COLO829 (cell line): Measurements from ENCODE around the gene ZBTB7C.

Experiments
- DNase-seq: peaks from one replicate; pipeline ENCODE4 v3.0.0; 2012; ENCODE audit warnings: low spot score

The ZBTB7C gene

DNA sequence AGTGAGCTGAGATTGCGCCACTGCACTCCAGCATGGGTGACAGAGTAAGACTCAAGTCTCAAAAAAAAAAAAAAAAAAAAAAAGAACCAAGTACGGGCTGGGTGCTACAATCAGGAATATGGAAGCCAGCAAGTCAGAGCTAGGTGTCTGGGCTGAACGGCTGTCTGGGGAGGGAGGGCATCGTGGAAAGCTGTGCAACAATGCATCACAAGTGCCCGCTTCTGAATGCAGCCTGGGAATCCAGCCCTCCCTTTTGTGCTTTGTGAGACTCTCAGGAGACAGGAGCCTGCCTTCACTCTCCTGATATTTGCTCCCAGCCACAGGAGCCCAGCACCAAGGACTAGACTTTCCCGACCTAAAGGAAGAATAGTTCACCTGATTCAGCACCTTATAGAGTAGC lies 353.8 kb downstream of the ZBTB7C start:
- DNase-seq = no peak

- no peak for DNase-seq
Observed at GRCh38 chr18:48053881-48054816, 355.0 kb downstream of the ZBTB7C start.

- DNase-seq = no peak
Observed at GRCh38 chr18:48052842-48053241, 356.3 kb downstream of the ZBTB7C start.

- DNase-seq = no peak
Observed at GRCh38 chr18:48051945-48052840, 357.0 kb downstream of the ZBTB7C start.

- DNase-seq = no peak
Observed at GRCh38 chr18:48050176-48050575, 359.0 kb downstream of the ZBTB7C start.

DNA sequence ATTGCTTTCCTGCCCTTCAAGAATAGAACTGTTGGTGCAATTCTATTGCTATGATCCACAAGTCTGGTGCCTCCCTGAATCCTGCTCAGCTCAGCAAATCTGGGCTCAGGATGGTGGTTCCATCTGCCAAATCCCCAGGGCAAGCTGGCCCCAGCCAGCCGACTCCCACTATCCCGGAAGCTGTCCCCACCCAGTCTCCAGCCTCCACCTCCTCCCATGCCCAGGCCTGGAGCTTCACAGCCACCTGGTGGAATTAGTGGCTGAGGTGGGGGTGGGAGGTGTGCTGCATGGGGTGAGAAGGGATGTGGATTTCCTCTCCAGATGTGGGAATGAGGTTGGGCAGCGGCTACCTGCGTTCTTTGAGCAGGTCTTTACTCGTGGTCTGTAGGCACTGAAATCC lies 359.4 kb downstream of the ZBTB7C start:
- DNase-seq = no peak

- DNase-seq = no peak
Observed at GRCh38 chr18:48048251-48048650, 360.9 kb downstream of the ZBTB7C start.

GRCh38 chr18:48046843-48047242 lies 362.3 kb downstream of the ZBTB7C start:
- DNase-seq = no peak

DNA sequence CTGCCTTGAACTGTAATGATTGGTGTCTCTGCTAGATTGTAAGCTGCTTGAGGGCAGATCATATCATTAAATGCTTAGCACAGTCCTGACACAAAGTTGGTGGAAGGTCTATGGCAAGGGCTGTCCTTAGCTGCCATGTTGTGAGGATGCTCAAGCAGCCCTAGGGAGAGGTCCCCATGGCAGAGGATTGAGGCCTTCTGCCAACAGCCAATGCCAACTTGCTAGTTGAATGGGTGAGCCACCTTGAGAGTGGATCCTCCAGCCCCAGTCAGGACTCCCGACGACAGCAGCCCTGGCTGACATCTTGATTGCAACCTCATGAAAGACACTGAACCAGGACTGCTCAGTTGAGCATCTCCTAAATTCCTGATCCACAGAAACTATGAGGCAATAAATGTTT lies 363.4 kb downstream of the ZBTB7C start:
- DNase-seq = no peak

DNA sequence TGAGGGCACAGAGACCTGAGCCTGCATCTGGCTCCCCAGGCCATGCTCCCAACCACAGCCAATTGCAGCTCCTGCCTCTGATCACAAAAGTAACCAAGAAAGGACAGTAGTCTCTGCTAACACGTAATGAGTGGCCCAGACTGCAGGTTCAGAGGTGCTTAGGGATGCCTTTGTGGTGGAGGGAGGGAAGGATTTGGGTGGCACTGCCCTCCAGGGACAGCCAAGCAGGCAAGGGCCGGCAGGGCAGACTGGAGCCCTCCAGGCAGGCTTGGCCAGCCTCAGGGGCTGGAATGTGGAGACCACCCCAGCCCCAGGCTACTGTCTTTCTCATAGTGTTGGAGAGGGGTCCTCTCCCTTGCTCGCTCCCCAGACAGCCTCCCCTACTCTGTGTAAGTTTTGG lies 364.2 kb downstream of the ZBTB7C start:
- no peak for DNase-seq

- DNase-seq = no peak
Observed at GRCh38 chr18:48043166-48043565, 366.0 kb downstream of the ZBTB7C start.

GRCh38 chr18:48042431-48042830 lies 366.8 kb downstream of the ZBTB7C start:
- no peak for DNase-seq

DNA sequence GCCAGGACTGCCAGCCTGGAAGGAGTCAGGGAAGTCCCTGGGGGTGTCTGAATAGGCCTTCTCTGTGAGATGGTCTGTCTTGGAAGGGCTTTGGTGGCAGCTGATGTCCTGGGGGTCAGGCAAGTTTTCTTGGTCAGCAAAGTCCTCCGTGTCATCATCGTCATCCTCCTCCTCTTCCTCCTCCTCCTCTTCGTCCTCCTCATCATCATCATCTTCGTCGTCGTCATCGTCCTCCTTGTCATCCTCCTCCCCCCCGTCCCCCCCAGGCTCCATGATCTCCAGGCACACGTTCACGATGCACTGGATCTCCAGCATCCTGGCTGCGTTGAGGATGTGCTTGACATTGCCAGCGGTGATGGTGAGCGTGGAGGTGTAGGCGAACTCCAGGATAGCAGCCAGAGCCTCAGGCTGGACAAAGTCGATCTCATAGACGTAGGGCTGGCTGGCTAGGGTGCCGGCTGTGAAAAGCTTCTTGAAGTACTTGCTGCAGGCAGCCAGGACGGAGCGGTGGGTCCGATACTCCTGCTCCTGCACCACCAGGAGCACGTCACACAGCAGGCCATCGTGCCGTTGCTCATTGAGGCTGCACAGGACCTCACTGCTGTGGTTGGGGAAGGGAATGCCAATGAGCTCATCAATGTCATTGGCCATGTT lies 368.6 kb downstream of the ZBTB7C start:
- no peak for DNase-seq

GRCh38 chr18:48039769-48040215 lies 369.4 kb downstream of the ZBTB7C start:
- no peak for DNase-seq

DNA sequence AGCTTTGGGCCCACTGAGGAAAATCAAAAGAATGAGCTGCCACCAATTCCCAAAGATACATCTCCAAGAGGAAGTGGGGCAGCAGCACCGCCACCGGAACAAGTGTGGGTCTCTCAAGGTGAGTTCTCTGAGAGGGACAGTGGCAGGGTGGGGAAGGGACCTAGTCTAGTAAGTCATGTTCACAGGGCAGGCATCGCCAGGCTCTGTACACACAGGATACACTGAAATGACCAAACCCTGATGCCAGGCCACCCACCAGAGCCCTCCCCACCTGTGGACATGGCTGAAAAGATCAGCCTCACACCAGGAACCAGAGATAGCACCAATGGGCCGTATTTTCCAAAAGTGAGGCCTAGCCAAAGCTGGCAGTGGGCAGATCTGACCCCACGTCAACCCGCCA lies 370.5 kb downstream of the ZBTB7C start:
- no peak for DNase-seq

DNA sequence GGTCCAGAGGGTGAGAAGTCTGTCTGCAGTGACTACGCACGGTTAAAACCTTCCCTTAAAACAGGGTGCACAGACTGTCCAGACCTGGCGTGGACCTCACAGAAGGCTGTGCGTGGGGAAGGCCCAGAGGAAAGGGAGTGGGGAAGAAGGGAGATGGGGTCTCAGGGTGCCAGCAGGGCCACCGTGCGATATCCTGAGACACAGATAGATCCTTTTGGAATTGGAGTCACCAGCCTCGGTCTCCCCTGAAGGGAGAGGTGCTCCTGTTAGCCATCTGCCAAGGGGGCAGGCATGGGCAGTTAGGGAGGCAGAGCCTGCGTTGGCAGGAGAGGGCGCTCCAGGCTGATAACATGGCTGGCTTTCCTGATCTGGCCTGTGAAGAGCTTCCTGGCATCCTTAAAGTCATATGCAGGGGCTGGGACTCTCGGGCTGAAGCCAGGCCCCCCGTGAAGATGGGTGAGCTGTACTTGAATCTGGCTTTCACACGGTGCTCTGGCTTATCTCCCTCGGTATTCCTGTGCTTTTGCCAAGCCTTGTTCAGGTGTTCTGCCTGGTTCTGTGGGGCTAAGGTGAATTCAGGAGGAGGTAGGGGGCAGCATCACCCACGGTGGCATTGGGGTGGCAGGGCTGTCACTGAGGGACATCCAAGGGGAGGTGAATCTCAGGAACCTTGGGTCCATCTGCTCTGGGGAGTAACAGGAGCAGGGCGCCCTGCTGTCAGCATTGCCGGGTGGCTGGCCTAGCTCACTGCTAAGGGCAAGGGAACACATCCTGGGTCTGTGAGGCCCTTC lies 371.5 kb downstream of the ZBTB7C start:
- DNase-seq = no peak

DNA sequence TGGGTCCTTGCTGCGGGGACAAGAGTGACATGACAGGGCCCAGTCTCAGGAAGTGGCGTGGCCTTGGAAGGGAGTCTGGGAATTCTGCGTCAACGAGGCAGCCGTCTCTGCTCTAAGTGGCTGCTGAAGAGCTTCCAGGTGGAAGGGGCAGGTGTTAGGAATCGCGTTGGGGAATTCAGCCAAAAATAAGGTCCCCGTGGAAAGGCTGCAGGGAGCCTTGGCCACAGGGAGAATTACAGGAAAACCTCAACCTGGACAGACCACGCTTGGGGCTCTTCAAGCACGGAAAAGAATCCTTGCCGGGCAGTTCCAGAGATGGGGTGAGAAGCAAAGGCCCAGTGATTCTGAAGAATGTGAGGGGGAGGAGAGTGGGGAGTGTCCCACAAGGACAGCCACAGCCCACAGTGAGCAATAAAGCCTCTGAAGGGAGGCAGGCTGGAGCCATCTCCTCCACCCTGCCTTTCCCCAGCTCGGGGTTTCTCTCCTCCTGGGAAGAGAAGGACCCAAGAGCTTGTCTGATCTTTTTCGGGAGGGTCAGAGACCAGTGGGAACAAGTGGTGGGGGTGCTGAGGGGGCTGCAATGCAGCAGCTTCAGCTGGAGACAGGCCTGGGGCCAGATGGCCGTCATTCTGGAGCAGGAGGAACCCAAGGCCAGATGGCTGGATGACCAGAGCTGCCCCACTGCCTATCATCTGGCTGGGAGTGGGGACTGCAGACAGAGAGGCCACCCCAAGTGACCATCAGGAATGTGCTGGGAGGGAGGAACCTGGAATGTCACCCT lies 372.4 kb downstream of the ZBTB7C start:
- no peak for DNase-seq

GRCh38 chr18:48036226-48036625 lies 373.0 kb downstream of the ZBTB7C start:
- DNase-seq = no peak

DNA sequence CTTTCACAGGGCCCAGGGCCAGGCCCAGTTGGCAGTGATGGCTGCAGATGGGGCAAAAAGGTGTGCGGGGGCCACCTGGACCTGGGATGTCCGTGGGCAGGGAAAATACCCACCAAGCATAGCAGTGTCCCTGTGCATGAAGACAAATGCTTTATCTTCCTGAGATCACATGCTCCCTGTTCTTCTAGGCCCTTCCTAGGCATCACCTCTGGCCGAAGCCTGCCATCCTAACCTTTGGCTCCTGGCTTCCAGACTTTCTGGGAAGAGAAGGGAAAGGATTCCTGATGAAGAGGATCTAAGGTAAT lies 373.7 kb downstream of the ZBTB7C start:
- no peak for DNase-seq

DNA sequence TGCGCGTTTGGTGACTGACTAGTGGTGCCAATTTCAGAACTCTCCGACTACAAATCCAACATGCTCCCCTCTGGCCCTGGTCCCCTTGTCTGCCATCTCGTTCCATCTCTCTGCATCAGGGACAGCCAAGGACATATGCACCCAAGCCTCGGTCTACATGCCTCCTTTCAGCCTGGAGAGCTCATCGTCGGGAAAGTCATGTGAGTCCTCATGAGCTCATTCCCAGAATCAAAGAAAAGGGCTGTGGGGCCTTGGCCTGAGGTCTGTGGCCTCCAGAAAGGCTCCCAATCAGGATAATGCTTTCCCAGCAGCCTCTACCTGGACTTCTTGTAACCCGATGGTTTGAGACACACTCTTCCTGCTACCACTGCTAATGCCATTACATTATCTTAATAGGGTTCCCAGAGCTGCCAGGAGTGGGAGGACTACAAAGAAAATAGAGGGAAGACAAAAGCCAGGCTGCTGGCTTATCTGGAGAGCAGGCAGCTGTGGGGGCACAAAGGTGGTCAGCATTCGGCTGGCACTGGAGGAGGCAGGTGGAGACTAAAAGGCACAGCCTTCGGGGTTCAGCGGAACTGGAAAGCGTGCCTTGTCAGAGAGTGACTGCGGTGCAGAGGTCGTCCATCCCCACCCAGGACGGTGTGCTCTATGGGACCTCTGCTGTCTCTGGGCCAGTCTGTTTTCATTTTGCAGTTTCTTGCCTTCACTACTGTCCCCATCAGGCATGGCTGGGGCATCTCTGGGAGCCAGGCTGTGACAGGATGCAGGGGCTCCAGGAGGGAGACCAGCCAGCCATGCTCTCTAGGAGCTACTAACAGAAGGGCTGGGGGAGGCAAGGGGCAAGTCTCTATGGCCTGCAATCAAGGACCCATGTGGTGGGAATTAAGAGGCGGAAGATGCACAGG lies 374.3 kb downstream of the ZBTB7C start:
- no peak for DNase-seq
